HEK293 (cell line): ENCODE measurements around the gene ERMP1.

Experiments used
- CTCF ChIA-PET: fragments of 350-600 bp; formaldehyde crosslinking; extraction: SDS; loops from one replicate; lab custom pipeline; 2021; ENCODE audit warnings: antibody characterized with exemption; lab: Yijun Ruan, JAX
- POLR2A ChIA-PET: fragments of 300-600 bp; formaldehyde crosslinking; extraction: SDS; loops from one replicate; lab custom pipeline; 2020; ENCODE audit warnings: antibody characterized with exemption, inconsistent platforms; lab: Yijun Ruan, JAX
- H3K27ac ChIP-seq: fragments of 200-500 bp; sonication (Bioruptor generic); 2 replicates; pipeline ENCODE4 v1.5.1; 2014; ENCODE audit warnings: low read depth, low read length, control low read depth, inconsistent platforms; ENCODE audit errors: extremely low read depth
- H3K36me3 ChIP-seq, 2 experiments: fragments of 200-500 bp in 1 of 2; sonication (Bioruptor generic) in 1 of 2; 1 replicate in 1 of 2; 2 replicates in 1 of 2; pipeline ENCODE4 v1.5.1; 2014 to 2017; ENCODE audit warnings: inconsistent platforms in 2 of 2, low read length in 2 of 2; ENCODE audit not compliant: control insufficient read depth in 2 of 2, insufficient read depth in 1 of 2
- H3K4me1 ChIP-seq: fragments of 200-500 bp; sonication (Bioruptor generic); 2 replicates; pipeline ENCODE4 v1.5.1; 2014; ENCODE audit warnings: mild to moderate bottlenecking, low read length, inconsistent platforms; ENCODE audit not compliant: control insufficient read depth, insufficient read depth
- H3K4me3 ChIP-seq: 2 replicates; pipeline ENCODE4 v1.5.1; 2011; ENCODE audit warnings: low read depth, mild to moderate bottlenecking, control low read depth, low read length, moderate library complexity
- H3K9me3 ChIP-seq: fragments of 200-500 bp; sonication (Bioruptor generic); 2 replicates; pipeline ENCODE4 v1.5.1; 2014; ENCODE audit warnings: low read depth, low read length, inconsistent platforms; ENCODE audit not compliant: control insufficient read depth, insufficient read depth
- ATF2 ChIP-seq: fragments of 450-650 bp; formaldehyde crosslinking; IDR thresholded peaks from 2 replicates; pipeline ENCODE4 v1.5.1; 2016; ENCODE audit warnings: missing biosample characterization, missing genetic modification characterization, low read depth
- GFI1B ChIP-seq: fragments of 450-650 bp; formaldehyde crosslinking; IDR thresholded peaks from 2 replicates; pipeline ENCODE4 v1.5.1; 2016; ENCODE audit warnings: missing biosample characterization, missing genetic modification characterization
- GLI4 ChIP-seq: fragments of 450-650 bp; formaldehyde crosslinking; IDR thresholded peaks from 2 replicates; pipeline ENCODE4 v1.5.1; 2016; ENCODE audit warnings: missing biosample characterization, missing genetic modification characterization
- GLIS2 ChIP-seq: fragments of 450-650 bp; formaldehyde crosslinking; IDR thresholded peaks from 2 replicates; pipeline ENCODE4 v1.5.1; 2016; ENCODE audit warnings: missing biosample characterization, missing genetic modification characterization
- KLF7 ChIP-seq: fragments of 450-650 bp; formaldehyde crosslinking; IDR thresholded peaks from 2 replicates; pipeline ENCODE4 v1.5.1; 2016; ENCODE audit warnings: missing biosample characterization, missing genetic modification characterization, borderline replicate concordance
- KLF8 ChIP-seq: fragments of 450-650 bp; formaldehyde crosslinking; IDR thresholded peaks from 2 replicates; pipeline ENCODE4 v1.5.1; 2016; ENCODE audit warnings: missing biosample characterization, missing genetic modification characterization
- OVOL3 ChIP-seq: fragments of 450-650 bp; formaldehyde crosslinking; IDR thresholded peaks from 2 replicates; pipeline ENCODE4 v1.5.1; 2016; ENCODE audit warnings: missing biosample characterization, missing genetic modification characterization
- ZBTB17 ChIP-seq: fragments of 450-650 bp; formaldehyde crosslinking; IDR thresholded peaks from 2 replicates; pipeline ENCODE4 v1.5.1; 2016; ENCODE audit warnings: missing biosample characterization, missing genetic modification characterization
- ZNF132 ChIP-seq: fragments of 450-650 bp; formaldehyde crosslinking; IDR thresholded peaks from 2 replicates; pipeline ENCODE4 v1.5.1; 2017; ENCODE audit warnings: missing biosample characterization, missing genetic modification characterization, borderline replicate concordance
- ZNF274 ChIP-seq, 2 experiments: fragments of 200-500 bp in 1 of 2; fragments of 450-650 bp in 1 of 2; sonication (Bioruptor generic) in 1 of 2; formaldehyde crosslinking in 1 of 2; IDR thresholded peaks; 2 replicates each; pipeline versions ENCODE4 v1.5.1 to v1.6.1; 2014 to 2016; ENCODE audit warnings: borderline replicate concordance in 1 of 2, inconsistent platforms in 1 of 2, low read length in 1 of 2, missing biosample characterization in 1 of 2, missing genetic modification characterization in 1 of 2
- ZNF280D ChIP-seq: fragments of 450-650 bp; formaldehyde crosslinking; IDR thresholded peaks from 2 replicates; pipeline ENCODE4 v1.5.1; 2016; ENCODE audit warnings: missing biosample characterization, missing genetic modification characterization
- ZNF501 ChIP-seq: fragments of 450-650 bp; formaldehyde crosslinking; IDR thresholded peaks from 2 replicates; pipeline ENCODE4 v1.5.1; 2016; ENCODE audit warnings: missing biosample characterization, missing genetic modification characterization
- ZNF701 ChIP-seq: fragments of 450-650 bp; formaldehyde crosslinking; IDR thresholded peaks from 2 replicates; pipeline ENCODE4 v1.5.1; 2016; ENCODE audit warnings: missing biosample characterization, missing genetic modification characterization
- ZNF777 ChIP-seq: fragments of 450-650 bp; formaldehyde crosslinking; IDR thresholded peaks from 2 replicates; pipeline ENCODE4 v1.5.1; 2017; ENCODE audit warnings: missing biosample characterization, missing genetic modification characterization, borderline replicate concordance
- ZNF843 ChIP-seq: fragments of 450-650 bp; formaldehyde crosslinking; IDR thresholded peaks from 2 replicates; pipeline ENCODE4 v1.5.1; 2016; ENCODE audit warnings: missing biosample characterization, missing genetic modification characterization
- TF ChIP-seq, protein P1 (sequence below): fragments of 450-650 bp; formaldehyde crosslinking; IDR thresholded peaks from 2 replicates; pipeline ENCODE4 v1.5.1; 2017; ENCODE audit warnings: missing biosample characterization, missing genetic modification characterization
- TF ChIP-seq, protein P2 (sequence below): fragments of 450-650 bp; formaldehyde crosslinking; IDR thresholded peaks from 2 replicates; pipeline ENCODE4 v1.5.1; 2016; ENCODE audit warnings: missing biosample characterization, missing genetic modification characterization
- TF ChIP-seq, protein P3 (sequence below): fragments of 450-650 bp; formaldehyde crosslinking; IDR thresholded peaks from 2 replicates; pipeline ENCODE4 v1.5.1; 2017; ENCODE audit warnings: missing biosample characterization, mild to moderate bottlenecking, missing genetic modification characterization, moderate library complexity

Gene ERMP1

GRCh38 chr9:5787759-5788302 lies 45.1 kb downstream of the ERMP1 start:
- TF ChIP-seq ZNF274 (IDR thresholded peaks at IDR 0.05; ENCODE audit: low read length) (no peak), ZNF274 (tag by site-specific recombination; IDR thresholded peaks at IDR 0.05; ENCODE audit: borderline replicate concordance) (no peak), KLF8 (no peak), ZNF777 (tag by site-specific recombination) (no peak), ZNF280D (tag by site-specific recombination) (no peak), ZNF501 (no peak), ZNF132 (tag by site-specific recombination) (no peak), GLI4 (no peak), GLIS2 (tag by site-specific recombination) (no peak), GFI1B (tag by site-specific recombination) (no peak), ATF2 (tag by site-specific recombination) (no peak), ZBTB17 (no peak), ZNF843 (tag by site-specific recombination) (no peak), KLF7 (tag by site-specific recombination) (no peak), ZNF701 (no peak), OVOL3 (tag by site-specific recombination) (no peak)
- TF ChIP-seq, protein P1, sequence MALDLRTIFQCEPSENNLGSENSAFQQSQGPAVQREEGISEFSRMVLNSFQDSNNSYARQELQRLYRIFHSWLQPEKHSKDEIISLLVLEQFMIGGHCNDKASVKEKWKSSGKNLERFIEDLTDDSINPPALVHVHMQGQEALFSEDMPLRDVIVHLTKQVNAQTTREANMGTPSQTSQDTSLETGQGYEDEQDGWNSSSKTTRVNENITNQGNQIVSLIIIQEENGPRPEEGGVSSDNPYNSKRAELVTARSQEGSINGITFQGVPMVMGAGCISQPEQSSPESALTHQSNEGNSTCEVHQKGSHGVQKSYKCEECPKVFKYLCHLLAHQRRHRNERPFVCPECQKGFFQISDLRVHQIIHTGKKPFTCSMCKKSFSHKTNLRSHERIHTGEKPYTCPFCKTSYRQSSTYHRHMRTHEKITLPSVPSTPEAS (tag by site-specific recombination): no peak
- TF ChIP-seq, protein P2, sequence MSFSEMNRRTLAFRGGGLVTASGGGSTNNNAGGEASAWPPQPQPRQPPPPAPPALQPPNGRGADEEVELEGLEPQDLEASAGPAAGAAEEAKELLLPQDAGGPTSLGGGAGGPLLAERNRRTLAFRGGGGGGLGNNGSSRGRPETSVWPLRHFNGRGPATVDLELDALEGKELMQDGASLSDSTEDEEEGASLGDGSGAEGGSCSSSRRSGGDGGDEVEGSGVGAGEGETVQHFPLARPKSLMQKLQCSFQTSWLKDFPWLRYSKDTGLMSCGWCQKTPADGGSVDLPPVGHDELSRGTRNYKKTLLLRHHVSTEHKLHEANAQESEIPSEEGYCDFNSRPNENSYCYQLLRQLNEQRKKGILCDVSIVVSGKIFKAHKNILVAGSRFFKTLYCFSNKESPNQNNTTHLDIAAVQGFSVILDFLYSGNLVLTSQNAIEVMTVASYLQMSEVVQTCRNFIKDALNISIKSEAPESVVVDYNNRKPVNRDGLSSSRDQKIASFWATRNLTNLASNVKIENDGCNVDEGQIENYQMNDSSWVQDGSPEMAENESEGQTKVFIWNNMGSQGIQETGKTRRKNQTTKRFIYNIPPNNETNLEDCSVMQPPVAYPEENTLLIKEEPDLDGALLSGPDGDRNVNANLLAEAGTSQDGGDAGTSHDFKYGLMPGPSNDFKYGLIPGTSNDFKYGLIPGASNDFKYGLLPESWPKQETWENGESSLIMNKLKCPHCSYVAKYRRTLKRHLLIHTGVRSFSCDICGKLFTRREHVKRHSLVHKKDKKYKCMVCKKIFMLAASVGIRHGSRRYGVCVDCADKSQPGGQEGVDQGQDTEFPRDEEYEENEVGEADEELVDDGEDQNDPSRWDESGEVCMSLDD (tag by site-specific recombination): no peak
- TF ChIP-seq, protein P3, sequence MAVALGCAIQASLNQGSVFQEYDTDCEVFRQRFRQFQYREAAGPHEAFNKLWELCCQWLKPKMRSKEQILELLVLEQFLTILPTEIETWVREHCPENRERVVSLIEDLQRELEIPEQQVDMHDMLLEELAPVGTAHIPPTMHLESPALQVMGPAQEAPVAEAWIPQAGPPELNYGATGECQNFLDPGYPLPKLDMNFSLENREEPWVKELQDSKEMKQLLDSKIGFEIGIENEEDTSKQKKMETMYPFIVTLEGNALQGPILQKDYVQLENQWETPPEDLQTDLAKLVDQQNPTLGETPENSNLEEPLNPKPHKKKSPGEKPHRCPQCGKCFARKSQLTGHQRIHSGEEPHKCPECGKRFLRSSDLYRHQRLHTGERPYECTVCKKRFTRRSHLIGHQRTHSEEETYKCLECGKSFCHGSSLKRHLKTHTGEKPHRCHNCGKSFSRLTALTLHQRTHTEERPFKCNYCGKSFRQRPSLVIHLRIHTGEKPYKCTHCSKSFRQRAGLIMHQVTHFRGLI (tag by site-specific recombination): no peak
- H3K4me3 ChIP-seq: no peak overlapping the region
- H3K36me3 ChIP-seq: peaks cover 0 to 28% of the 10 kb centered on the region in 2 experiments; a peak in 2 of 3 replicates
- ChIA-PET CTCF (interaction anchor here (0.5 kb wide), 1 partner anchor 160 kb away, joined by 3 read pairs; no protein-coding TSS in a partner anchor), POLR2A (no interaction called here)
- H3K27ac ChIP-seq: no peak overlapping the region
- no peaks in the 10 kb centered on the region for H3K4me1 ChIP-seq
- H3K9me3 ChIP-seq: no peaks in the 10 kb centered on the region
